AG09309 (cell line): Measurements from ENCODE around the gene PHKA1.

Experiments
- DNase-seq: peaks from one replicate; pipeline ENCODE4 v3.0.0-alpha.2; 2010; ENCODE audit warnings: low read depth
- H3K4me3 ChIP-seq: 2 replicates; pipeline ENCODE4 v1.5.1; 2011; ENCODE audit warnings: mild to moderate bottlenecking, low read depth, low read length, moderate library complexity; ENCODE audit not compliant: control insufficient read depth
- TF ChIP-seq, protein P1 (sequence below): IDR thresholded peaks from 2 replicates; pipeline ENCODE4 v1.5.1; 2011; ENCODE audit warnings: mild to moderate bottlenecking, low read depth, low read length, inconsistent platforms; ENCODE audit not compliant: insufficient read depth, control insufficient read depth; ENCODE audit errors: missing control alignments

Gene PHKA1

DNA sequence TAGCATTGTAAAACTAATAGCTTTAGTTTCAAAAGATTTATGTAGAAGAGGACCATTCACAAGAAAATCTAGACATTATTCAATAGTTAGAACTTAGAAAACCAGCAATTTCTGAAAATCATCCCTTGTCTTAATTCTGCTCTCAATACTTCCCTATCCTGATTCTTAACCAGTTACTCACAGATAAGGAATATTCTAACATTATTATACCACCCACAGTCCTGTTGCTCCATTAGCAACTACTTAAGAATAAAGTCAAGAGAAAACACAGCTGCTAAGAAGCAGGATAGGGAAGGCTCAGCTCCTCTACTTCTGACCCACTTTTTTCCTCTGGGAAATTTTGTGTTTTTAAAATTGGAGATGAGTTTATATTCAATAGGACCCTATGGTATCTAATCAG is 47.7 kb downstream of the PHKA1 start:
- TF ChIP-seq, protein P1, sequence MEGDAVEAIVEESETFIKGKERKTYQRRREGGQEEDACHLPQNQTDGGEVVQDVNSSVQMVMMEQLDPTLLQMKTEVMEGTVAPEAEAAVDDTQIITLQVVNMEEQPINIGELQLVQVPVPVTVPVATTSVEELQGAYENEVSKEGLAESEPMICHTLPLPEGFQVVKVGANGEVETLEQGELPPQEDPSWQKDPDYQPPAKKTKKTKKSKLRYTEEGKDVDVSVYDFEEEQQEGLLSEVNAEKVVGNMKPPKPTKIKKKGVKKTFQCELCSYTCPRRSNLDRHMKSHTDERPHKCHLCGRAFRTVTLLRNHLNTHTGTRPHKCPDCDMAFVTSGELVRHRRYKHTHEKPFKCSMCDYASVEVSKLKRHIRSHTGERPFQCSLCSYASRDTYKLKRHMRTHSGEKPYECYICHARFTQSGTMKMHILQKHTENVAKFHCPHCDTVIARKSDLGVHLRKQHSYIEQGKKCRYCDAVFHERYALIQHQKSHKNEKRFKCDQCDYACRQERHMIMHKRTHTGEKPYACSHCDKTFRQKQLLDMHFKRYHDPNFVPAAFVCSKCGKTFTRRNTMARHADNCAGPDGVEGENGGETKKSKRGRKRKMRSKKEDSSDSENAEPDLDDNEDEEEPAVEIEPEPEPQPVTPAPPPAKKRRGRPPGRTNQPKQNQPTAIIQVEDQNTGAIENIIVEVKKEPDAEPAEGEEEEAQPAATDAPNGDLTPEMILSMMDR = no peak
- DNase-seq = no peak
- H3K4me3 ChIP-seq = no peak overlapping the region

DNA sequence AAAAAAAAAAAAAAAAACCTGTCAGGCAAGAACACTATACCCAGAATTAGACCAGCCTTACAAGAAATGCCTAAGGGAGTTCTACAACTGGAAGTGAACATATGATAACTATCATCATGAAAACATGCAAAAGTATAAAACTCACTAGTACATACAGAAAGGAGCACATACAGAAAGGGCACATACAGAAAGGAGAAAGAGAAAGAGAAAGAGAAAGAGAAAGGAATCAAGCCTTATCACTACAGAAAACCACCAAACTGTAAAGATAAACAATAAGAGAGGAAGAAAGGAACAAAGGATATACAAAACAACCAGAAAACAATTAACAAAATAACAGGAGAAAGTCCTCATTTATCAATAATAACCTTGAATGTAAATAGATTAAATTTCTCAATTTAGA is 50.4 kb downstream of the PHKA1 start:
- no peak for DNase-seq
- H3K4me3 ChIP-seq = no peak overlapping the region
- TF ChIP-seq, protein P1 = no peak

DNA sequence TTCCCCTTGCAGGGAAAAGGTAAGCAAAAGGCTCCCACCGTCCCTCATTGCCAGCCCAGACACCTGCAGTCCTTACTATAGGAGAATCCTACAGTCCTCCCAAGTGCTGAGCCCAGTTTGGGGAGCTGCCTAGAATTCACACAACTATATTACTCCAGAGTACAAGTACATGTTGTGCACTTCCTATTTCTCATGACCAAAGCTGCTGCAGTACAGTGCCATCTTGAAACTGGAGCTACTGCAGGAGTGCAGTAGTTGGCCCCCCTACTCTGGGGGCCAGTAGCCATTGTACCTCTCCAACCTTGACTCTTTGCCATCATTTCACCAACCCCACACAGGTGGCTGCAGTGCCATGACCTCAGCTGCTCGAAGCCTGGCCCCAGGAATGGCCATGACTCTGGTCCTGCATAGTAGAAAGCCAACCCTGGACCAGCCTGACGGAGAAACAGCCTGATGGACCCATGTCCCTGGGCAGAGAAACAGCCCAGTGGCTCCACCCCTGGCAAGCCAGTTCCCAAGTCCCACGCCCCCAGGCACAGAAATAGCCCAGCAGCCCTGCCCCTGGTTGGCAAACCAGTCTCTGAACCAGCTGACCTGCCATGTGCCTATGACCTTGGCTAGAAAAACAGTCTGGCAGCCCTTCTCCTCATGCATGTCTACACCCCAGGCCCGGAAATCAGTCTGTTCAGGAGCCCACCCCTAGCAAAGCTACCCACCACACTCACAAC is 51.9 kb downstream of the PHKA1 start:
- TF ChIP-seq, protein P1 = no peak
- H3K4me3 ChIP-seq = no peak overlapping the region

DNA sequence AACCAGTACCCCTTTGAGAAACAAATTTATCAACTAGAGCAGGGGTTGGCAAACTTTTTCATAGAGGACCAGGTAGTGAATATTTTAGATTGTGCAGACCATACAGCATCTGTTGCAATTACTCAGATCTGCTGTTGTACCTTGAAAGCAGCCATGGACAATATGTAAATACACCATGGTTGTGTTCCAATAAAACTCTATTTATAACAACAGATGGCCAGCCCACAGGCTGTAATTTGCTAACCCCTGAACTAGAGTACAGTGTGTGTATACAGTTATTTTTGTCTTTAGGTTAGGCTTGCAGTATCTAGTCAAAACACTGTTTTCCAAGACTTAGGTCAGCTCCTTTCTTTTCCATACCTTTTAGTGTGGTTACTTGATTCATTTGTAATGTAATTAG is 54.4 kb downstream of the PHKA1 start:
- no peak for DNase-seq
- H3K4me3 ChIP-seq = no peak overlapping the region
- TF ChIP-seq, protein P1 = no peak

More for the DNA sequence above, 51.9 kb downstream of the PHKA1 start:
- no peak for DNase-seq

DNA sequence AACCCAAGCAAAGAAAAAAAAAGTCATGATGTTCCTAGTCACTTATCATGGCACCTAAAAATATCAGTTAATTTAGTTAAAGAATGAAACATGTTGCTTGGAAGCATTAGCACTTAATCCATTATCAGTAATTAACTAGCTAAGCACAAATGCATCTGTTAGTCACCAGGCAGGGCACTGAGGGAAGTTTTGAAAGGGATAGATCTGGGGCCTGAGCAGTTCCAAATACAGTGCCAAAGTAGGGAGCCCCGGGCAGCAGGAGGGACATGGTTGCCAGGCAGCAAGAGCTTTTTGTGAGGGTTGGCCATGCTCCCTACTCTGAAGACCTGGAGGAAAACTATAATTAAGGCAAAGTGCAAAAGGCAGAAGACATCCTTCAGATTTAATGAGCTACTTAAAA is 62.0 kb downstream of the PHKA1 start:
- no peak overlapping the region for H3K4me3 ChIP-seq

DNA sequence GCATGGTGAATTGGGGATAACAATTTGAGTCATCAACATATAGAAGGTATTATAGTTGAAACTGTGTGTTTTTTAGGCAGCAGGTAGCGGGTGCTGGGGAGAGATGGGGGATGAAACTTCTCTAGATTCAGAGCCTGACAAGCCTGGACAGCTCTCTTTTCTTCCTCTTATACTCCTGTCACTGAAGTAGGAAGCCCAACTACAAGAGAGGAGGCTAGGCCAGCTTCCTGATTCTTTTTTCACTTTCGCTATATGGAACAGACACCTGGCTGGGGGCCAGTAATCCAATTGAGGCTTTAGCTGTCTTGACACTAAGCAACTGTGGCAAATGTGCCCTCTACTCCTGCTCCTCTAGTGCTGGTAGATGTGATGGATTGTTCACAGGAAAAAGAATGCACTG is 69.2 kb downstream of the PHKA1 start:
- no peak for DNase-seq
- no peak overlapping the region for H3K4me3 ChIP-seq
- TF ChIP-seq, protein P1 = no peak

More for the DNA sequence above, 62.0 kb downstream of the PHKA1 start:
- TF ChIP-seq, protein P1 = no peak
- DNase-seq = no peak
